ENCODE results near the gene PLB1.

DNA sequence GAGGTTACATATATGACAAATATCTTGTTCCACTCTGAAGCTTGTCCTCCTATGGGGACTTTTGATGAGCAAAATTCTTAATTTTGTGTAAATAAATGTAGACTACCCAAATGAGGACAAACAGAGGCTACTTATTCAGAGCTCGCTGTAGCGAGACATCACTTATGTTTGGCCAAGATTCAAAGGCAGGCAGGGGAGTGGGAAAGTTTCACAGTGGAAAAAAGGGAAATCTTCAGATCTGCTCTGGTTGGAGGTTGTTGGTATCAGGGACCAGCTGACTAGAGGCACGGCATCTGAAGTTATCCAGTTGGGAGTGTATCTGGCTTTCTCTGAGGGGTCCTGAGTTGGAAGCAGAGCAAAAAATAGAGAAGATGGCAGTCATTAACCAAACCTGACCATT lies 1.3 kb downstream of the PLB1 start:
- TF ChIP-seq, protein P1, sequence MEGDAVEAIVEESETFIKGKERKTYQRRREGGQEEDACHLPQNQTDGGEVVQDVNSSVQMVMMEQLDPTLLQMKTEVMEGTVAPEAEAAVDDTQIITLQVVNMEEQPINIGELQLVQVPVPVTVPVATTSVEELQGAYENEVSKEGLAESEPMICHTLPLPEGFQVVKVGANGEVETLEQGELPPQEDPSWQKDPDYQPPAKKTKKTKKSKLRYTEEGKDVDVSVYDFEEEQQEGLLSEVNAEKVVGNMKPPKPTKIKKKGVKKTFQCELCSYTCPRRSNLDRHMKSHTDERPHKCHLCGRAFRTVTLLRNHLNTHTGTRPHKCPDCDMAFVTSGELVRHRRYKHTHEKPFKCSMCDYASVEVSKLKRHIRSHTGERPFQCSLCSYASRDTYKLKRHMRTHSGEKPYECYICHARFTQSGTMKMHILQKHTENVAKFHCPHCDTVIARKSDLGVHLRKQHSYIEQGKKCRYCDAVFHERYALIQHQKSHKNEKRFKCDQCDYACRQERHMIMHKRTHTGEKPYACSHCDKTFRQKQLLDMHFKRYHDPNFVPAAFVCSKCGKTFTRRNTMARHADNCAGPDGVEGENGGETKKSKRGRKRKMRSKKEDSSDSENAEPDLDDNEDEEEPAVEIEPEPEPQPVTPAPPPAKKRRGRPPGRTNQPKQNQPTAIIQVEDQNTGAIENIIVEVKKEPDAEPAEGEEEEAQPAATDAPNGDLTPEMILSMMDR (conservative IDR thresholded peaks at IDR 0.05), result no peak
- TF ChIP-seq ZFX (IDR thresholded peaks at IDR 0.05), result no peak
